GM23248 (cell line): ENCODE measurements around the gene NPAT.

ENCODE experiments used
- EZH2 ChIP-seq: fragments of 200-600 bp; sonication (generic); IDR thresholded peaks from 2 replicates; pipeline ENCODE4 v1.6.1; 2018; ENCODE audit warnings: antibody characterized with exemption, mild to moderate bottlenecking; ENCODE audit not compliant: insufficient read depth, poor library complexity, severe bottlenecking
- EZH2phosphoT487 ChIP-seq: fragments of 200-600 bp; sonication (generic); IDR thresholded peaks from 2 replicates; pipeline ENCODE4 v1.6.1; 2018; ENCODE audit warnings: antibody characterized with exemption, moderate library complexity, mild to moderate bottlenecking, low read depth; ENCODE audit not compliant: insufficient read depth

GRCh38 chr11:108198833-108199232 is 23.6 kb downstream of the NPAT start:
- TF ChIP-seq EZH2 (no peak), EZH2phosphoT487 (no peak)
